AG04449 (cell line): ENCODE data around the gene FBN2.

Experiments
- CTCF ChIA-PET: fragments of 350-600 bp; formaldehyde crosslinking; extraction: SDS; loops from one replicate; lab custom pipeline; 2021; ENCODE audit warnings: antibody characterized with exemption; lab: Yijun Ruan, JAX
- POLR2A ChIA-PET: fragments of 400-600, 350-600 bp; formaldehyde crosslinking; extraction: SDS; loops from one replicate; lab custom pipeline; 2020; ENCODE audit warnings: antibody characterized with exemption, inconsistent platforms; lab: Yijun Ruan, JAX
- DNase-seq: peaks from one replicate; pipeline ENCODE4 v3.0.0-alpha.2; 2010; ENCODE audit warnings: low read depth, low spot score
- H3K4me3 ChIP-seq: 2 replicates; pipeline ENCODE4 v1.5.1; 2011; ENCODE audit warnings: low read depth, mild to moderate bottlenecking, control low read depth, low read length
- CTCF ChIP-seq: IDR thresholded peaks from one replicate; pipeline ENCODE4 v1.5.1; 2011; ENCODE audit warnings: mild to moderate bottlenecking, moderate library complexity, low read length, control low read depth, inconsistent platforms; ENCODE audit not compliant: insufficient read depth; ENCODE audit errors: missing control alignments

Gene FBN2

GRCh38 chr5:128345247-128345646 lies 192.8 kb downstream of the FBN2 start:
- TF ChIP-seq CTCF, result no peak
- H3K4me3 ChIP-seq, result no peak overlapping the region
- DNase-seq, result no peak
- CTCF ChIA-PET, result no interaction called here
- POLR2A ChIA-PET, result no interaction called here

- ChIA-PET POLR2A (no interaction called here), CTCF (no interaction called here)
- no peak overlapping the region for H3K4me3 ChIP-seq
- no peak for TF ChIP-seq CTCF
- no peak for DNase-seq
These were observed 194.9 kb downstream of the FBN2 start for GRCh38 chr5:128343168-128343567.

GRCh38 chr5:128341056-128341455 lies 197.0 kb downstream of the FBN2 start:
- no peak overlapping the region for H3K4me3 ChIP-seq
- CTCF ChIA-PET, result interaction anchor here (0.6 kb wide), 1 partner anchor 36 kb away, joined by 3 read pairs; no protein-coding TSS in a partner anchor
- POLR2A ChIA-PET, result no interaction called here
- DNase-seq, result no peak
- TF ChIP-seq CTCF, result no peak

GRCh38 chr5:128340648-128341047 lies 197.4 kb downstream of the FBN2 start:
- ChIA-PET POLR2A (no interaction called here), CTCF (interaction anchor here (0.6 kb wide), 1 partner anchor 36 kb away, joined by 3 read pairs; no protein-coding TSS in a partner anchor)
- H3K4me3 ChIP-seq, result no peak overlapping the region
- no peak for DNase-seq
- no peak for TF ChIP-seq CTCF

- TF ChIP-seq CTCF, result no peak
- ChIA-PET POLR2A (no interaction called here), CTCF (no interaction called here)
- no peak for DNase-seq
- H3K4me3 ChIP-seq, result no peak overlapping the region
These were observed 198.5 kb downstream of the FBN2 start for GRCh38 chr5:128339585-128339984.

- no peak for TF ChIP-seq CTCF
- H3K4me3 ChIP-seq, result no peak overlapping the region
- CTCF ChIA-PET, result no interaction called here
- POLR2A ChIA-PET, result no interaction called here
- no peak for DNase-seq
These were observed 199.4 kb downstream of the FBN2 start for GRCh38 chr5:128338649-128339048.
